ENCODE results near the gene IFNA17. TPM values are rescaled to one million over a fixed set of nuclear protein-coding genes. Genes with fewer than 3 reads are reported as not detected.
A peak's percentile ranks its signal among the peaks of the same experiment; 100 is the strongest.

Gene IFNA17
- total RNA-seq (2014; rRNA removed; shearing (Covaris generic); ENCODE audit: low replicate concordance): not detected in 2 replicates

- H3K9me3 ChIP-seq (ENCODE audit: low read length): no peaks in the 10 kb centered on the region
- no peaks in the 10 kb centered on the region for H3K36me3 ChIP-seq (ENCODE audit: insufficient read depth, low read length)
- no peak within 1 kb of the TSS for H3K4me2 ChIP-seq (ENCODE audit: low read depth, low read length, poor library complexity, severe bottlenecking)
- H3K79me2 ChIP-seq (ENCODE audit: low read length): no peaks in the 10 kb centered on the region
- H3K4me3 ChIP-seq (ENCODE audit: low read length): no peak within 1 kb of the TSS
- H3K4me1 ChIP-seq (ENCODE audit: low read length): no peaks in the 10 kb centered on the region
- DNase-seq: no peak
- no peak within 1 kb of the TSS for H3K27ac ChIP-seq (ENCODE audit: low read length)
- H2AFZ ChIP-seq (ENCODE audit: low read length): no peak within 1 kb of the TSS
- H3K9ac ChIP-seq (ENCODE audit: low read length): no peak within 1 kb of the TSS
- no peaks in the 10 kb centered on the region for H3K9me2 ChIP-seq (replicated peaks; ENCODE audit: insufficient read depth, low read length)
- H3K27me3 ChIP-seq (ENCODE audit: low read length): no peaks in the 10 kb centered on the region
- no peaks in the 10 kb centered on the region for H4K20me1 ChIP-seq (ENCODE audit: insufficient read depth, low read depth, low read length)
Measured at GRCh38 chr9:21228122-21228521, at the start of gene IFNA17. Gene IFNA17 (minus strand): TSS chr9:21228222. CDS start chr9:21228173, 49 bp downstream.

DNA sequence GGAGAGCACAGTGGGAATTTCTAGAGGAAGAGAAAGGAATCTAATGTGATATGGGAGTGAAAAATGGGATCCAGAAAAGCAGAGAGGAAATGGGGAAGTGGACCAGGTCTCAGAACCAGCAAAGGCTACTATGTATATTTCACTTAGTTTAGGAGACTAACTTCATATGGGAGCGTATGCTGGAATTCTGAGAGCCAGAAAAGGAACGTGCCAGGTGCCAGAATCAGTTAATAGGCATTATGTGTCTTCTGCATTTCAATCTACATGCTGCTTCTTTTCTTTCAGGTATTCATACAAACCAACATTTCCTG, 40.3 kb upstream of the IFNA17 start:
- H3K27me3 ChIP-seq (ENCODE audit: low read length): no peaks in the 10 kb centered on the region
- no peaks in the 10 kb centered on the region for H3K9me2 ChIP-seq (replicated peaks; ENCODE audit: insufficient read depth, low read length)
- H3K27ac ChIP-seq (ENCODE audit: low read length): no peak overlapping the region
- H3K4me3 ChIP-seq (ENCODE audit: low read length): no peak overlapping the region
- no peaks in the 10 kb centered on the region for H3K9me3 ChIP-seq (ENCODE audit: low read length)
- H3K4me2 ChIP-seq (ENCODE audit: low read depth, low read length, poor library complexity, severe bottlenecking): no peak overlapping the region
- no peaks in the 10 kb centered on the region for H3K4me1 ChIP-seq (ENCODE audit: low read length)
- no peaks in the 10 kb centered on the region for H3K36me3 ChIP-seq (ENCODE audit: insufficient read depth, low read length)
- no peak overlapping the region for H3K9ac ChIP-seq (ENCODE audit: low read length)
- DNase-seq: no peak
- H3K79me2 ChIP-seq (ENCODE audit: low read length): no peaks in the 10 kb centered on the region
- no peak overlapping the region for H2AFZ ChIP-seq (ENCODE audit: low read length)
- no peaks in the 10 kb centered on the region for H4K20me1 ChIP-seq (ENCODE audit: insufficient read depth, low read depth, low read length)

DNA sequence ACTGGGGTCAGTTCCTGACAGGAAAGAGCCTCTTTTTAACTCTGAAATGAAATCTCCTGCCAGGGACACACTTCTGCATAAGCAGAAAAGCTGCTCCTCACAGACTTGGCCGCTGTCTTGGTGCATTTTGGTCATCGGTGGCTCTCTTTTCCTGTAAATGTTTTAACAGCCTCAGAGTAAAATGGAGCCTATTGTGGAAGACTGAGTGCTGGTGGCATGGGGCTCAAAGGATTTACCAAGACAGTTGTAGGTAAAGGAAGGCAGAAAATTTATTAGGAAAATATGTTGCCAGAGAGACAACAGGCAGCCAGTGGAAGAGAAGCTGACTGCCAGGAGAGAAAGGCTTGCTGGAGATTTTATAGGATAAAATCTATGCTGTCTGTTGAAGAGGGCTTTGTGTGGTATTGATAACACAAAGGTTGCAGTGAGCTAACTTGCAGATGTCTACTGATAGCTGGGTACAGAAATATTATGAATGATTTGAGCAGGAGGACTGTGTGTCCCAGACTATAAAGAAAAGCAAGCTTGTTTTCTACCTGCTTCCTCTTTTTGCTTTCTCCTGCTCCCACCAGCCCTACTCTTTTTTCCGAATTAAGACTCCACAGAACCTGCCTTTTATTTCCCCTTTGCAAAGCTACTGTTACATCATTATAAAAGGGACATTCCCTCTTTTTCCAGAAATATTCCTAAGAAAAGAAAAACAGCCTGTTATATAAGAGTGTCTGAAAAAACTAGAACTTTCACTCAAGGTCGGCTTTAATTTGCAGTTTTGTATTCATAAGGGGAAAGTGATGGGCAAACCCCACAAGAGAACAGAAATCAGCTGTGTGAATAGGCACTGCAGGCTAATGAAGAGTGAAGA, 39.7 kb upstream of the IFNA17 start:
- Histone ChIP-seq H3K4me2 (ENCODE audit: low read depth, low read length, poor library complexity, severe bottlenecking) (no peak overlapping the region), H3K27ac (ENCODE audit: low read length) (no peak overlapping the region), H2AFZ (ENCODE audit: low read length) (no peak overlapping the region), H3K36me3 (ENCODE audit: insufficient read depth, low read length) (no peaks in the 10 kb centered on the region), H3K9me2 (replicated peaks; ENCODE audit: insufficient read depth, low read length) (no peaks in the 10 kb centered on the region), H3K9me3 (ENCODE audit: low read length) (no peaks in the 10 kb centered on the region), H4K20me1 (ENCODE audit: insufficient read depth, low read depth, low read length) (no peaks in the 10 kb centered on the region), H3K9ac (ENCODE audit: low read length) (no peak overlapping the region), H3K4me1 (ENCODE audit: low read length) (no peaks in the 10 kb centered on the region), H3K4me3 (ENCODE audit: low read length) (no peak overlapping the region), H3K79me2 (ENCODE audit: low read length) (no peaks in the 10 kb centered on the region), H3K27me3 (ENCODE audit: low read length) (no peaks in the 10 kb centered on the region)
- no peak for DNase-seq

GRCh38 chr9:21266733-21267484, 38.9 kb upstream of the IFNA17 start:
- H3K9me3 ChIP-seq (ENCODE audit: low read length): no peaks in the 10 kb centered on the region
- no peak for DNase-seq
- H3K27me3 ChIP-seq (ENCODE audit: low read length): no peaks in the 10 kb centered on the region
- H3K4me3 ChIP-seq (ENCODE audit: low read length): no peak overlapping the region
- H4K20me1 ChIP-seq (ENCODE audit: insufficient read depth, low read depth, low read length): no peaks in the 10 kb centered on the region
- no peak overlapping the region for H3K27ac ChIP-seq (ENCODE audit: low read length)
- no peak overlapping the region for H2AFZ ChIP-seq (ENCODE audit: low read length)
- no peaks in the 10 kb centered on the region for H3K9me2 ChIP-seq (replicated peaks; ENCODE audit: insufficient read depth, low read length)
- no peaks in the 10 kb centered on the region for H3K36me3 ChIP-seq (ENCODE audit: insufficient read depth, low read length)
- no peak overlapping the region for H3K4me2 ChIP-seq (ENCODE audit: low read depth, low read length, poor library complexity, severe bottlenecking)
- no peaks in the 10 kb centered on the region for H3K4me1 ChIP-seq (ENCODE audit: low read length)
- no peak overlapping the region for H3K9ac ChIP-seq (ENCODE audit: low read length)
- no peaks in the 10 kb centered on the region for H3K79me2 ChIP-seq (ENCODE audit: low read length)

GRCh38 chr9:21265421-21266189, 37.6 kb upstream of the IFNA17 start:
- Histone ChIP-seq H3K9ac (ENCODE audit: low read length) (no peak overlapping the region), H3K79me2 (ENCODE audit: low read length) (no peaks in the 10 kb centered on the region), H2AFZ (ENCODE audit: low read length) (no peak overlapping the region), H3K4me3 (ENCODE audit: low read length) (no peak overlapping the region), H3K27me3 (ENCODE audit: low read length) (no peaks in the 10 kb centered on the region), H3K9me2 (replicated peaks; ENCODE audit: insufficient read depth, low read length) (no peaks in the 10 kb centered on the region), H3K4me2 (ENCODE audit: low read depth, low read length, poor library complexity, severe bottlenecking) (no peak overlapping the region), H3K9me3 (ENCODE audit: low read length) (no peaks in the 10 kb centered on the region), H4K20me1 (ENCODE audit: insufficient read depth, low read depth, low read length) (no peaks in the 10 kb centered on the region), H3K4me1 (ENCODE audit: low read length) (no peaks in the 10 kb centered on the region), H3K36me3 (ENCODE audit: insufficient read depth, low read length) (no peaks in the 10 kb centered on the region), H3K27ac (ENCODE audit: low read length) (no peak overlapping the region)
- no peak for DNase-seq

DNA sequence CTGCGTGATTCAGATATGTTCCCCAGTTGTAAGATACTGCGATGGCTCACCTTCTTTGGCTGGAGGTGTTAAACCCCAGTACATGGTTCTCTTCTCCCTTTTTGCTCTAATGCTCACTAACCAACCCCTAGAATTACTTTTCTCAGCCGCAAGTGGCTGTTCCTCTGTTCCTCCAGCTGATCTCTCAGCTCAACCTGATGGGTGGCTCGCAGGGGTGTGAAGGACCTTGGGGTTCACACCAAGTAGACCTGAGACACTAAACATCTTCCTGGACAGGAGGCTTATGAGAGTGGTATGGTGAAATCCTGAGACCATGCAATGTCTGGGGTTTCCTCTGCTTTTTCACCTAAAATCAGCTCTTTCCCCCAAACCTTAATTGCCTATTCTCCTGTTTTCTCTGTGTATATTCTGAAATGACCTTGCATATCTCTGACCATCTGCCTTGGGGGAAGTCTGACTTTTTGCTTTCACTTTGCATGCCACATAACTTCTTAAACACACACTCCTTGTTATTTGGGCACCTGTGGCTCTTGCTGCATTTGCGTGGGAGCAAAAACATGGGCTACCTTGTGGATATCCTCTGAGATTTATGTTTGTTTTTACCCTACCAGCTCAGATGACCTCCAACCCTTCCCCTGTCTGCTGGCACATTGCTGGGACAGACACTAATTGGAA, 27.7 kb upstream of the IFNA17 start:
- Histone ChIP-seq H3K27me3 (ENCODE audit: low read length) (no peaks in the 10 kb centered on the region), H3K9me2 (replicated peaks; ENCODE audit: insufficient read depth, low read length) (no peaks in the 10 kb centered on the region), H2AFZ (ENCODE audit: low read length) (no peak overlapping the region), H3K4me2 (ENCODE audit: low read depth, low read length, poor library complexity, severe bottlenecking) (no peak overlapping the region), H3K4me3 (ENCODE audit: low read length) (no peak overlapping the region), H3K79me2 (ENCODE audit: low read length) (no peaks in the 10 kb centered on the region), H3K27ac (ENCODE audit: low read length) (no peak overlapping the region), H4K20me1 (ENCODE audit: insufficient read depth, low read depth, low read length) (no peaks in the 10 kb centered on the region), H3K4me1 (ENCODE audit: low read length) (no peaks in the 10 kb centered on the region), H3K9ac (ENCODE audit: low read length) (no peak overlapping the region), H3K36me3 (ENCODE audit: insufficient read depth, low read length) (no peaks in the 10 kb centered on the region), H3K9me3 (ENCODE audit: low read length) (no peaks in the 10 kb centered on the region)
- DNase-seq: no peak

DNA sequence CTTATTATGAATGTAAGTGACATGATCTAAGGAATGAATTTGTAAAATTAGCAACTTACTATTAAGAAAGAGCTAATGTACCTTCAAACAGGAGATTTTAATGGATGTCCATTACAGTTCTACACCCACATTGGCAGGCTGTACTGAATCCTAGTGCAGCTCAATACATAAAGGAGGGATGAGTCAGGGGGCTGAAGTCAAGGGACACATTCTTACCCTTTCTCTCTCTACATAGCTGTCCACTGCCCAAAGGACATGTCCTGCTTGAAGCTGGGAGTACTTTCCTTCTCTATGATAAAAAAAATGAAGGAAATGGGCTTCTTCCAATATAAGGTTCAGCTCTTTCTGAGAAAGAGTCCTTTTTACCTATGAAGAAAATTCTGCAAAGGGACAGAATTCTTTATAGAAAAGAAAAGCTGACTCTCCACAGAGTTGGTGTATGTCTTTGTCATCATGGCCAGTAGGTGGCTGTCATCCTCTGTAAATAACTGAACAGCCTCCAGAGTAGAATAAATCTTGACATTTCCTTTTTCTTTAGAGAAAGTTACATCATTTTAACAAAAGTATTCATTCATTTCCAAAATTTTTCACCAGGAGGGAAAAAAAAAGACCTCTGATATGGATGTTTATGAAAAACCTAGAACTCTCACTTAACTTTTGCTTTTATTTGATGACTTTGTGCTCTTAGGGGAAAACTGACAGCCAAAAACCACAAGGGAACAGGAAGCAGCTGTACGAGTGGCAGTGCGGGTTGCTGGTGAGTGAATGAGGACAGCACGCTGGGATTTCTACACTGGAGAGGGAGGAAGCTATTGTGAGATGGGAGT, 24.9 kb upstream of the IFNA17 start:
- no peak overlapping the region for H2AFZ ChIP-seq (ENCODE audit: low read length)
- no peak overlapping the region for H3K9ac ChIP-seq (ENCODE audit: low read length)
- H3K27me3 ChIP-seq (ENCODE audit: low read length): no peaks in the 10 kb centered on the region
- H3K4me2 ChIP-seq (ENCODE audit: low read depth, low read length, poor library complexity, severe bottlenecking): no peak overlapping the region
- H3K4me1 ChIP-seq (ENCODE audit: low read length): no peaks in the 10 kb centered on the region
- H3K9me2 ChIP-seq (replicated peaks; ENCODE audit: insufficient read depth, low read length): no peaks in the 10 kb centered on the region
- no peaks in the 10 kb centered on the region for H3K9me3 ChIP-seq (ENCODE audit: low read length)
- H3K4me3 ChIP-seq (ENCODE audit: low read length): no peak overlapping the region
- H4K20me1 ChIP-seq (ENCODE audit: insufficient read depth, low read depth, low read length): no peaks in the 10 kb centered on the region
- no peaks in the 10 kb centered on the region for H3K79me2 ChIP-seq (ENCODE audit: low read length)
- H3K27ac ChIP-seq (ENCODE audit: low read length): no peak overlapping the region
- peak; percentile 61 for DNase-seq
- H3K36me3 ChIP-seq (ENCODE audit: insufficient read depth, low read length): no peaks in the 10 kb centered on the region
